ENCODE data around the gene RPS3. TPM values are rescaled to one million over a fixed set of nuclear protein-coding genes. Genes with fewer than 3 reads are reported as not detected.
A peak's percentile ranks its signal among the peaks of the same experiment; 100 is the strongest.

The RPS3 gene
- total RNA-seq, 1 donor, result 1,703 TPM

DNA sequence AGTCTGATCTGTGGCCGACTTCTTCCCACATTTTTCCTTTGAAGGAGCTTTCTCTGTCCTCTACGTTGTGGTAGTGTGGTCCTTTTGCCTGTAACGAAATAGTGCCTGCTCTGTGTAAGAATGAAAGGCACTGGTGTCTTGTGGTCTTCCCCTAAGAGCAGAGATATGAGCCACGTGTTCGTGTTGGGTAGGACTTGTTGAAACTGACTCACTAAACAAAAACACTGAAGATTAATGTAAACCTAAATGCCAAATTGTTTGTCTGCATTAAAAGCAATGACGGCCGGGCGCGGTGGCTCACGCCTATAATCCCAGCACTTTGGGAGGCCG lies 10.1 kb upstream of the RPS3 start:
- DNase-seq (ENCODE audit: low read depth), result peak; percentile 55
- no peak overlapping the region for H3K4me3 ChIP-seq (ENCODE audit: low read depth, low read length)
- TF ChIP-seq, protein P1, sequence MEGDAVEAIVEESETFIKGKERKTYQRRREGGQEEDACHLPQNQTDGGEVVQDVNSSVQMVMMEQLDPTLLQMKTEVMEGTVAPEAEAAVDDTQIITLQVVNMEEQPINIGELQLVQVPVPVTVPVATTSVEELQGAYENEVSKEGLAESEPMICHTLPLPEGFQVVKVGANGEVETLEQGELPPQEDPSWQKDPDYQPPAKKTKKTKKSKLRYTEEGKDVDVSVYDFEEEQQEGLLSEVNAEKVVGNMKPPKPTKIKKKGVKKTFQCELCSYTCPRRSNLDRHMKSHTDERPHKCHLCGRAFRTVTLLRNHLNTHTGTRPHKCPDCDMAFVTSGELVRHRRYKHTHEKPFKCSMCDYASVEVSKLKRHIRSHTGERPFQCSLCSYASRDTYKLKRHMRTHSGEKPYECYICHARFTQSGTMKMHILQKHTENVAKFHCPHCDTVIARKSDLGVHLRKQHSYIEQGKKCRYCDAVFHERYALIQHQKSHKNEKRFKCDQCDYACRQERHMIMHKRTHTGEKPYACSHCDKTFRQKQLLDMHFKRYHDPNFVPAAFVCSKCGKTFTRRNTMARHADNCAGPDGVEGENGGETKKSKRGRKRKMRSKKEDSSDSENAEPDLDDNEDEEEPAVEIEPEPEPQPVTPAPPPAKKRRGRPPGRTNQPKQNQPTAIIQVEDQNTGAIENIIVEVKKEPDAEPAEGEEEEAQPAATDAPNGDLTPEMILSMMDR (IDR thresholded peaks at IDR 0.05; ENCODE audit: insufficient read depth, low read depth, low read length), result no peak

- TF ChIP-seq, protein P1 (IDR thresholded peaks at IDR 0.05; ENCODE audit: insufficient read depth, low read depth, low read length), result no peak
- H3K4me3 ChIP-seq (ENCODE audit: low read depth, low read length), result no peak overlapping the region
- DNase-seq (ENCODE audit: low read depth), result no peak
These were observed 9.4 kb upstream of the RPS3 start for GRCh38 chr11:75389925-75390324.

GRCh38 chr11:75394085-75394840 lies 5.1 kb upstream of the RPS3 start:
- no peak overlapping the region for H3K4me3 ChIP-seq (ENCODE audit: low read depth, low read length)
- DNase-seq (ENCODE audit: low read depth), result no peak
- TF ChIP-seq, protein P1 (IDR thresholded peaks at IDR 0.05; ENCODE audit: insufficient read depth, low read depth, low read length), result no peak

- TF ChIP-seq, protein P1 (IDR thresholded peaks at IDR 0.05; ENCODE audit: insufficient read depth, low read depth, low read length), result no peak
- no peak overlapping the region for H3K4me3 ChIP-seq (ENCODE audit: low read depth, low read length)
These were observed 412 bp upstream of the RPS3 start for GRCh38 chr11:75398906-75399305.

GRCh38 chr11:75400146-75400865 lies 988 bp downstream of the RPS3 start:
- peak overlapping the region; percentile 81 for H3K4me3 ChIP-seq (ENCODE audit: low read depth, low read length)
- peak; percentile 28 for DNase-seq (ENCODE audit: low read depth)
- TF ChIP-seq, protein P1 (IDR thresholded peaks at IDR 0.05; ENCODE audit: insufficient read depth, low read depth, low read length), result no peak

More at GRCh38 chr11:75398906-75399305, 412 bp upstream of the RPS3 start:
- no peak for DNase-seq (ENCODE audit: low read depth)

GRCh38 chr11:75402002-75402773 lies 2.9 kb downstream of the RPS3 start:
- DNase-seq (ENCODE audit: low read depth), result no peak
- TF ChIP-seq, protein P1 (IDR thresholded peaks at IDR 0.05; ENCODE audit: insufficient read depth, low read depth, low read length), result no peak
- H3K4me3 ChIP-seq (ENCODE audit: low read depth, low read length), result no peak overlapping the region

Data from fibroblast of villous mesenchyme (primary cell).